ENCODE results near the gene UBB. TPM values are rescaled to one million over a fixed set of nuclear protein-coding genes. Genes with fewer than 3 reads are reported as not detected.

UBB gene
- total RNA-seq, 3 donors from 2014 or later, result 735 to 835 (median 828) TPM

- Histone ChIP-seq H3K4me1 (no peaks in the 10 kb centered on the region), H3K27ac (no peak overlapping the region), H3K27me3 (no peaks in the 10 kb centered on the region), H3K9me3 (no peaks in the 10 kb centered on the region), H3K4me3 (no peak overlapping the region), H3K36me3 (no peaks in the 10 kb centered on the region)
- TF ChIP-seq POLR2A (IDR thresholded peaks at IDR 0.05) (no peak), CTCF (IDR thresholded peaks at IDR 0.05) (no peak), POLR2AphosphoS5 (IDR thresholded peaks at IDR 0.05) (no peak)
- no peak for DNase-seq (ENCODE audit: low spot score in 2 of 2)
- intact Hi-C loops (cut with DNase I; ENCODE audit: low total_unique reads), result no loop called here
Observed at GRCh38 chr17:16374146-16374938, 6.5 kb upstream of the UBB start.

- Histone ChIP-seq H3K36me3 (no peaks in the 10 kb centered on the region), H3K4me1 (peaks cover 0 to 9% of the 10 kb centered on the region in 2 donors), H3K27me3 (no peaks in the 10 kb centered on the region), H3K4me3 (no peak overlapping the region), H3K27ac (peak overlapping the region; percentile 81 to 96), H3K9me3 (no peaks in the 10 kb centered on the region)
- intact Hi-C loops (cut with DNase I; ENCODE audit: low total_unique reads), result no loop called here
- TF ChIP-seq CTCF (IDR thresholded peaks at IDR 0.05), result peak in 1 of 3 donors; percentile 29
- no peak for TF ChIP-seq POLR2A (IDR thresholded peaks at IDR 0.05)
- no peak for TF ChIP-seq POLR2AphosphoS5 (IDR thresholded peaks at IDR 0.05)
- no peak for DNase-seq (ENCODE audit: low spot score in 2 of 2)
Observed at GRCh38 chr17:16377941-16378341, 3.0 kb upstream of the UBB start.

GRCh38 chr17:16378636-16379282, 2.1 kb upstream of the UBB start:
- Histone ChIP-seq H3K4me3 (no peak overlapping the region), H3K27ac (peak overlapping the region; percentile 81 to 96), H3K9me3 (no peaks in the 10 kb centered on the region), H3K36me3 (no peaks in the 10 kb centered on the region), H3K4me1 (peaks cover 0 to 15% of the 10 kb centered on the region in 2 donors), H3K27me3 (no peaks in the 10 kb centered on the region)
- TF ChIP-seq POLR2A (IDR thresholded peaks at IDR 0.05) (no peak), CTCF (IDR thresholded peaks at IDR 0.05) (no peak), POLR2AphosphoS5 (IDR thresholded peaks at IDR 0.05) (no peak)
- intact Hi-C loops (cut with DNase I; ENCODE audit: low total_unique reads), result no loop called here
- peak in 1 of 2 donors; percentile 35 for DNase-seq (ENCODE audit: low spot score in 2 of 2)

- no peaks in the 10 kb centered on the region for H3K9me3 ChIP-seq
- no peak overlapping the region for H3K4me3 ChIP-seq
- H3K27ac ChIP-seq, result peak overlapping the region; percentile 81 to 96
- H3K4me1 ChIP-seq, result peaks cover 0 to 18% of the 10 kb centered on the region in 2 donors
- DNase-seq (ENCODE audit: low spot score in 2 of 2), result no peak
- H3K36me3 ChIP-seq, result no peaks in the 10 kb centered on the region
- intact Hi-C loops (cut with DNase I; ENCODE audit: low total_unique reads), result no loop called here
- no peak for TF ChIP-seq CTCF (IDR thresholded peaks at IDR 0.05)
- TF ChIP-seq POLR2A (IDR thresholded peaks at IDR 0.05), result no peak
- TF ChIP-seq POLR2AphosphoS5 (IDR thresholded peaks at IDR 0.05), result no peak
- no peaks in the 10 kb centered on the region for H3K27me3 ChIP-seq
Observed at GRCh38 chr17:16379654-16380053, 1.2 kb upstream of the UBB start.

GRCh38 chr17:16381496-16381820, 567 bp downstream of the UBB start:
- Histone ChIP-seq H3K4me3 (peak overlapping the region; percentile 63 to 76 (median 69)), H3K9me3 (no peaks in the 10 kb centered on the region), H3K27ac (peak overlapping the region; percentile 89 to 96), H3K4me1 (peaks cover 0 to 18% of the 10 kb centered on the region in 2 donors), H3K27me3 (no peaks in the 10 kb centered on the region), H3K36me3 (no peaks in the 10 kb centered on the region)
- no peak for TF ChIP-seq POLR2A (IDR thresholded peaks at IDR 0.05)
- intact Hi-C loops (cut with DNase I; ENCODE audit: low total_unique reads), result no loop called here
- no peak for DNase-seq (ENCODE audit: low spot score in 2 of 2)
